ENCODE results near the gene LRP8. TPM values are rescaled to one million over a fixed set of nuclear protein-coding genes. Genes with fewer than 3 reads are reported as not detected.
A peak's percentile ranks its signal among the peaks of the same experiment; 100 is the strongest.
"Not testable (repeated sequence)": the region's sequence is repeated elsewhere in the genome, so short reads cannot be mapped to it uniquely, and the experiment has no call there.

LRP8 gene
- total and polyA plus RNA-seq, 2 experiments from 2014 or later: 27.8 to 71.1 TPM

GRCh38 chr1:53206083-53206685 is 121.7 kb downstream of the LRP8 start:
- not testable (repeated sequence) for H3K79me2 ChIP-seq (replicated peaks; ENCODE audit: insufficient read depth); H3K27me3 Mint-ChIP-seq (ENCODE audit: insufficient read depth, low read depth, poor library complexity); H3K9me2 ChIP-seq (ENCODE audit: insufficient read depth); H3K4me2 ChIP-seq; H3K4me1 ChIP-seq (ENCODE audit: insufficient read depth); H3K4me3 Mint-ChIP-seq; H3F3A ChIP-seq (replicated peaks; ENCODE audit: low read depth); H3K4me3 ChIP-seq; H2AFZ ChIP-seq; H4K20me1 ChIP-seq (replicated peaks; ENCODE audit: insufficient read depth); H3K27me3 ChIP-seq (ENCODE audit: insufficient read depth); H3K27ac Mint-ChIP-seq; H3K27ac ChIP-seq (ENCODE audit: low read depth); H3K4me1 Mint-ChIP-seq; ATAC-seq
- peaks cover 59% of the 10 kb centered on the region for H3K36me3 ChIP-seq (ENCODE audit: insufficient read depth)
- peaks cover 92% of the 10 kb centered on the region for H3K36me3 Mint-ChIP-seq (ENCODE audit: low read depth)
- DNase-seq (ENCODE audit: low spot score): peak; percentile 43
- peaks cover 33% of the 10 kb centered on the region for H3K9me3 Mint-ChIP-seq

GRCh38 chr1:53205496-53205895 is 122.4 kb downstream of the LRP8 start:
- Mint-ChIP-seq H3K36me3 (ENCODE audit: low read depth) (peaks cover 88% of the 10 kb centered on the region), H3K9me3 (peaks cover 33% of the 10 kb centered on the region)
- H4K20me1 ChIP-seq (replicated peaks; ENCODE audit: insufficient read depth); H3K4me2 ChIP-seq; H3F3A ChIP-seq (replicated peaks; ENCODE audit: low read depth); H3K4me3 Mint-ChIP-seq; H3K4me1 ChIP-seq (ENCODE audit: insufficient read depth); H3K27me3 Mint-ChIP-seq (ENCODE audit: insufficient read depth, low read depth, poor library complexity); H3K9me2 ChIP-seq (ENCODE audit: insufficient read depth); H3K27ac Mint-ChIP-seq; ATAC-seq; DNase-seq (ENCODE audit: low spot score); H3K27ac ChIP-seq (ENCODE audit: low read depth); H3K4me3 ChIP-seq; H3K79me2 ChIP-seq (replicated peaks; ENCODE audit: insufficient read depth); H2AFZ ChIP-seq; H3K27me3 ChIP-seq (ENCODE audit: insufficient read depth); H3K4me1 Mint-ChIP-seq: not testable (repeated sequence)
- H3K36me3 ChIP-seq (ENCODE audit: insufficient read depth): peaks cover 59% of the 10 kb centered on the region

- ATAC-seq: no peak
- TF ChIP-seq, protein P1, sequence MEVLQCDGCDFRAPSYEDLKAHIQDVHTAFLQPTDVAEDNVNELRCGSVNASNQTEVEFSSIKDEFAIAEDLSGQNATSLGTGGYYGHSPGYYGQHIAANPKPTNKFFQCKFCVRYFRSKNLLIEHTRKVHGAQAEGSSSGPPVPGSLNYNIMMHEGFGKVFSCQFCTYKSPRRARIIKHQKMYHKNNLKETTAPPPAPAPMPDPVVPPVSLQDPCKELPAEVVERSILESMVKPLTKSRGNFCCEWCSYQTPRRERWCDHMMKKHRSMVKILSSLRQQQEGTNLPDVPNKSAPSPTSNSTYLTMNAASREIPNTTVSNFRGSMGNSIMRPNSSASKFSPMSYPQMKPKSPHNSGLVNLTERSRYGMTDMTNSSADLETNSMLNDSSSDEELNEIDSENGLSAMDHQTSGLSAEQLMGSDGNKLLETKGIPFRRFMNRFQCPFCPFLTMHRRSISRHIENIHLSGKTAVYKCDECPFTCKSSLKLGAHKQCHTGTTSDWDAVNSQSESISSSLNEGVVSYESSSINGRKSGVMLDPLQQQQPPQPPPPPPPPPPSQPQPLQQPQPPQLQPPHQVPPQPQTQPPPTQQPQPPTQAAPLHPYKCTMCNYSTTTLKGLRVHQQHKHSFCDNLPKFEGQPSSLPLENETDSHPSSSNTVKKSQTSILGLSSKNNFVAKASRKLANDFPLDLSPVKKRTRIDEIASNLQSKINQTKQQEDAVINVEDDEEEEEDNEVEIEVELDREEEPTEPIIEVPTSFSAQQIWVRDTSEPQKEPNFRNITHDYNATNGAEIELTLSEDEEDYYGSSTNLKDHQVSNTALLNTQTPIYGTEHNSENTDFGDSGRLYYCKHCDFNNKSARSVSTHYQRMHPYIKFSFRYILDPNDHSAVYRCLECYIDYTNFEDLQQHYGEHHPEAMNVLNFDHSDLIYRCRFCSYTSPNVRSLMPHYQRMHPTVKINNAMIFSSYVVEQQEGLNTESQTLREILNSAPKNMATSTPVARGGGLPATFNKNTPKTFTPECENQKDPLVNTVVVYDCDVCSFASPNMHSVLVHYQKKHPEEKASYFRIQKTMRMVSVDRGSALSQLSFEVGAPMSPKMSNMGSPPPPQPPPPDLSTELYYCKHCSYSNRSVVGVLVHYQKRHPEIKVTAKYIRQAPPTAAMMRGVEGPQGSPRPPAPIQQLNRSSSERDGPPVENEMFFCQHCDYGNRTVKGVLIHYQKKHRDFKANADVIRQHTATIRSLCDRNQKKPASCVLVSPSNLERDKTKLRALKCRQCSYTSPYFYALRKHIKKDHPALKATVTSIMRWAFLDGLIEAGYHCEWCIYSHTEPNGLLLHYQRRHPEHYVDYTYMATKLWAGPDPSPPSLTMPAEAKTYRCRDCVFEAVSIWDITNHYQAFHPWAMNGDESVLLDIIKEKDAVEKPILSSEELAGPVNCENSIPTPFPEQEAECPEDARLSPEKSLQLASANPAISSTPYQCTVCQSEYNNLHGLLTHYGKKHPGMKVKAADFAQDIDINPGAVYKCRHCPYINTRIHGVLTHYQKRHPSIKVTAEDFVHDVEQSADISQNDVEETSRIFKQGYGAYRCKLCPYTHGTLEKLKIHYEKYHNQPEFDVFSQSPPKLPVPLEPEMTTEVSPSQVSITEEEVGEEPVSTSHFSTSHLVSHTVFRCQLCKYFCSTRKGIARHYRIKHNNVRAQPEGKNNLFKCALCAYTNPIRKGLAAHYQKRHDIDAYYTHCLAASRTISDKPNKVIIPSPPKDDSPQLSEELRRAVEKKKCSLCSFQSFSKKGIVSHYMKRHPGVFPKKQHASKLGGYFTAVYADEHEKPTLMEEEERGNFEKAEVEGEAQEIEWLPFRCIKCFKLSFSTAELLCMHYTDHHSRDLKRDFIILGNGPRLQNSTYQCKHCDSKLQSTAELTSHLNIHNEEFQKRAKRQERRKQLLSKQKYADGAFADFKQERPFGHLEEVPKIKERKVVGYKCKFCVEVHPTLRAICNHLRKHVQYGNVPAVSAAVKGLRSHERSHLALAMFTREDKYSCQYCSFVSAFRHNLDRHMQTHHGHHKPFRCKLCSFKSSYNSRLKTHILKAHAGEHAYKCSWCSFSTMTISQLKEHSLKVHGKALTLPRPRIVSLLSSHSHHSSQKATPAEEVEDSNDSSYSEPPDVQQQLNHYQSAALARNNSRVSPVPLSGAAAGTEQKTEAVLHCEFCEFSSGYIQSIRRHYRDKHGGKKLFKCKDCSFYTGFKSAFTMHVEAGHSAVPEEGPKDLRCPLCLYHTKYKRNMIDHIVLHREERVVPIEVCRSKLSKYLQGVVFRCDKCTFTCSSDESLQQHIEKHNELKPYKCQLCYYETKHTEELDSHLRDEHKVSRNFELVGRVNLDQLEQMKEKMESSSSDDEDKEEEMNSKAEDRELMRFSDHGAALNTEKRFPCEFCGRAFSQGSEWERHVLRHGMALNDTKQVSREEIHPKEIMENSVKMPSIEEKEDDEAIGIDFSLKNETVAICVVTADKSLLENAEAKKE (CRISPR knock-in tag; IDR thresholded peaks at IDR 0.05): no peak
- no peak for TF ChIP-seq NANOG (IDR thresholded peaks at IDR 0.05; ENCODE audit: borderline replicate concordance)
- no peak for TF ChIP-seq CREB1 (CRISPR knock-in tag; IDR thresholded peaks at IDR 0.05; ENCODE audit: low read depth)
- TF ChIP-seq, protein P2, sequence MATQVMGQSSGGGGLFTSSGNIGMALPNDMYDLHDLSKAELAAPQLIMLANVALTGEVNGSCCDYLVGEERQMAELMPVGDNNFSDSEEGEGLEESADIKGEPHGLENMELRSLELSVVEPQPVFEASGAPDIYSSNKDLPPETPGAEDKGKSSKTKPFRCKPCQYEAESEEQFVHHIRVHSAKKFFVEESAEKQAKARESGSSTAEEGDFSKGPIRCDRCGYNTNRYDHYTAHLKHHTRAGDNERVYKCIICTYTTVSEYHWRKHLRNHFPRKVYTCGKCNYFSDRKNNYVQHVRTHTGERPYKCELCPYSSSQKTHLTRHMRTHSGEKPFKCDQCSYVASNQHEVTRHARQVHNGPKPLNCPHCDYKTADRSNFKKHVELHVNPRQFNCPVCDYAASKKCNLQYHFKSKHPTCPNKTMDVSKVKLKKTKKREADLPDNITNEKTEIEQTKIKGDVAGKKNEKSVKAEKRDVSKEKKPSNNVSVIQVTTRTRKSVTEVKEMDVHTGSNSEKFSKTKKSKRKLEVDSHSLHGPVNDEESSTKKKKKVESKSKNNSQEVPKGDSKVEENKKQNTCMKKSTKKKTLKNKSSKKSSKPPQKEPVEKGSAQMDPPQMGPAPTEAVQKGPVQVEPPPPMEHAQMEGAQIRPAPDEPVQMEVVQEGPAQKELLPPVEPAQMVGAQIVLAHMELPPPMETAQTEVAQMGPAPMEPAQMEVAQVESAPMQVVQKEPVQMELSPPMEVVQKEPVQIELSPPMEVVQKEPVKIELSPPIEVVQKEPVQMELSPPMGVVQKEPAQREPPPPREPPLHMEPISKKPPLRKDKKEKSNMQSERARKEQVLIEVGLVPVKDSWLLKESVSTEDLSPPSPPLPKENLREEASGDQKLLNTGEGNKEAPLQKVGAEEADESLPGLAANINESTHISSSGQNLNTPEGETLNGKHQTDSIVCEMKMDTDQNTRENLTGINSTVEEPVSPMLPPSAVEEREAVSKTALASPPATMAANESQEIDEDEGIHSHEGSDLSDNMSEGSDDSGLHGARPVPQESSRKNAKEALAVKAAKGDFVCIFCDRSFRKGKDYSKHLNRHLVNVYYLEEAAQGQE (IDR thresholded peaks at IDR 0.05; ENCODE audit: unreplicated experiment): no peak
- TF ChIP-seq STAT1 (IDR thresholded peaks at IDR 0.05; ENCODE audit: unreplicated experiment): no peak
- no peak for TF ChIP-seq EZH2 (IDR thresholded peaks at IDR 0.05; ENCODE audit: low read depth, unreplicated experiment)
- no peak for TF ChIP-seq ZNF114 (CRISPR knock-in tag; IDR thresholded peaks at IDR 0.05)
Observed at GRCh38 chr1:53203466-53203865, 124.4 kb downstream of the LRP8 start.

More at GRCh38 chr1:53203466-53203865, 124.4 kb downstream of the LRP8 start:
- H3K36me3 Mint-ChIP-seq (ENCODE audit: low read depth): peaks cover 68% of the 10 kb centered on the region
- H3K9me2 ChIP-seq (ENCODE audit: insufficient read depth): no peaks in the 10 kb centered on the region
- no peak for DNase-seq (ENCODE audit: low spot score)
- H2AFZ ChIP-seq: no peak overlapping the region
- H3K4me3 Mint-ChIP-seq: no peak overlapping the region
- no peak overlapping the region for H3K27ac Mint-ChIP-seq
- H3F3A ChIP-seq (replicated peaks; ENCODE audit: low read depth): no peaks in the 10 kb centered on the region
- no peaks in the 10 kb centered on the region for H3K4me1 Mint-ChIP-seq
- peaks cover 50% of the 10 kb centered on the region for H3K36me3 ChIP-seq (ENCODE audit: insufficient read depth)
- H3K79me2 ChIP-seq (replicated peaks; ENCODE audit: insufficient read depth): no peaks in the 10 kb centered on the region
- H3K4me1 ChIP-seq (ENCODE audit: insufficient read depth): no peaks in the 10 kb centered on the region
- no peak overlapping the region for H3K27ac ChIP-seq (ENCODE audit: low read depth)
- H3K27me3 Mint-ChIP-seq (ENCODE audit: insufficient read depth, low read depth, poor library complexity): peaks cover 2% of the 10 kb centered on the region
- H3K4me3 ChIP-seq: no peak overlapping the region
- H3K4me2 ChIP-seq: no peak overlapping the region
- H3K27me3 ChIP-seq (ENCODE audit: insufficient read depth): no peaks in the 10 kb centered on the region
- H4K20me1 ChIP-seq (replicated peaks; ENCODE audit: insufficient read depth): 0 out of 2 replicates have a peak, but pooled peaks cover 5% of the 10 kb centered on the region
- peaks cover 33% of the 10 kb centered on the region for H3K9me3 Mint-ChIP-seq
